Medulla oblongata (tissue), 1 donor: ENCODE measurements around the gene TDRD1.

ENCODE experiments used
- DNase-seq: peaks from one replicate; pipeline ENCODE4 v3.0.0-alpha.2; 2015; ENCODE audit errors: extremely low spot score

Gene TDRD1

GRCh38 chr10:114176511-114176910 is 2.6 kb upstream of the TDRD1 start:
- no peak for DNase-seq

DNA sequence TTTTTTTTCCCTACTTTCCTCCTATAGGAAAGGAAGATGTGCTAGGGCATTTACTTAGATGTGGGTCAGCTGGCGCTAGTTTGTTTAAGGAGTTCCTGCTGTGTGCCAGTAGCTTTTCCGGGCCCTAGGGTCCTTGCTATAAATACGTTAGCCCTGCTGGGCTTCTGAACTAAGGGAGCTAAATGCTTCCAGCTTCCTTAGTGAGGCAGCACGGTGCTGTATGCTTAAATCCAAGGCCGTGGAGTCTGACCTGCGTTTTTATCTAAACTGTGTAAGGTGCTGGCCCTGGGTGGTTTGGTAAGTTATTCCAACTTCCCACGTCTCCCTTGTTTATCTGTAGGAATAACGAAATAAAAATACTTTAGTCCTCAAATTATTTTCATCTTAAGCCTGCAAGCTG is 594 bp downstream of the TDRD1 start:
- no peak for DNase-seq

GRCh38 chr10:114180937-114181336 is 1.8 kb downstream of the TDRD1 start:
- DNase-seq: no peak

DNA sequence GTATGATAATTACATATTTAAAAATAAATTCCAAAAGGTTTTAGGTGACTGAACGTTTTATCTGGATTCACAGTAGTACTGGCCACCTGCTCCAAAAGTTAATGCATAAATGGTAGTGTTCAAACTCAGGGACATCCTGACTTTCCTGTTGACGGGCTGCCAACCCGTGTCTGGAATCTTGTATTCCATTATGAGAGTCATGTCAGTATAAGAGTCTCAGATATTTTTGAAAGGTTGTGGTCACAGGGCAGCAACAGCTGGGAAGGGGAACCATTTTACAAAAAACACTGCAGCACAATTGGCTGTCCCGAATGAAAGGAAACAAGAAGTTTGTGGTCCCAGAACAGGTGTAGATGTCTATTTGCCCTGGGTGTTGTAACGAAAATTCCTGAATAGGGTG is 2.8 kb downstream of the TDRD1 start:
- DNase-seq: no peak

DNA sequence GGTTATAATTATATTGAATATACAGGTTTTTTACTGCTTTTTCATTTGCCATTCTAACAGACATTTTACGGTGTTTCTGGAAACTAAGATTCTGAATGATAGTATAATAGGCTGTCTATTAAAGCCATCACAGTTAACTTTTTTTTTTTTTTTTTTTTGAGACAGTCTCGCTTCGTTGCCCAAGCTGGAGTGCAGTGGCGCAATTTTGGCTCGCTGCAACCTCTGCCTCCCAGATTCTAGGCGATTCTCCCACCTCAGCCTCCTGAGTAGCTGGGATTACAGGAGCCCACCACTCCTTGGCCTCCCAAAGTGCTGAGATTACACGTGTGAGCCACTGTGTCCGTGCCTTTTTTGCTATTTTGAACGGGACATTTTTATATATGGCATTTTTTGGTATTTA is 4.4 kb downstream of the TDRD1 start:
- no peak for DNase-seq

GRCh38 chr10:114184276-114184675 is 5.1 kb downstream of the TDRD1 start:
- DNase-seq: no peak

DNA sequence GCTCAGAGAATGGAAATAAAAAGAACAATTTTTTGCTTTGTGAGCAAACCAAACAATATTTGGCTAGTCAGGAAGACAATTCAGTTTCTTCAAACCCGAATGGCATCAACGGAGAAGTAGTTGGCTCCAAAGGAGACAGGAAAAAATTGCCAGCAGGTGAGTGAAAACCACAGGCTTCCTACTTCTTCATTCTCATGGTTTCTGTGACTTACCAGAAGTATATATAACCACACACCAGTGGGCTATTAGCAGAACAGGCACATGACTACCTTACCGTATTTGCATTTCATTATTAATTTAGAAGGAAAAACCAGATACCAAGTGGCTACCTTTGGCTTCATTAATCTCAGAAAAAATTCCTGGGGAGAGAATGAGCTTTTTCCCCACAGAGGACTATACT is 8.8 kb downstream of the TDRD1 start:
- DNase-seq: no peak

DNA sequence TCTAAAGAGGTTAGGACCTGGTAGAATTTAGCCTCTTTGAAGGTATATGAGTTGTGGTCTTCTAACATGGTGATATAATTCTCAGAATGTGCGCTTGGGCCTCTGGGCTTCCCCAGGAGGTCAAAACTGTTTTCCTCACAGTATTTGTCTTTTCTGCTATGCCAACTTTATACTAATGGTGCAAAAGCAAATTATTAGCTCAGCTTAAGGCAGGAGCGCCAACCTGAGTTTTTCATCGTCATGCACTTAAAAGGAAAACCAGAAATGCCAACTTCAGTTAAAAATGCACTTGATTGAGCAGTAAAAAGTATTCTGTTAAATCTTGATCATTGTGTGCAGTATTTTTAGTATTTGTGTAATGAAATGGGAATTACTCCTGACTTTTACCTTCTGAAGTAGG is 9.7 kb downstream of the TDRD1 start:
- no peak for DNase-seq

GRCh38 chr10:114189700-114190099 is 10.5 kb downstream of the TDRD1 start:
- no peak for DNase-seq

GRCh38 chr10:114195079-114195478 is 15.9 kb downstream of the TDRD1 start:
- DNase-seq: no peak

- DNase-seq: no peak
Observed at GRCh38 chr10:114199239-114199638, 20.1 kb downstream of the TDRD1 start.

- no peak for DNase-seq
Observed at GRCh38 chr10:114202812-114203211, 23.7 kb downstream of the TDRD1 start.

DNA sequence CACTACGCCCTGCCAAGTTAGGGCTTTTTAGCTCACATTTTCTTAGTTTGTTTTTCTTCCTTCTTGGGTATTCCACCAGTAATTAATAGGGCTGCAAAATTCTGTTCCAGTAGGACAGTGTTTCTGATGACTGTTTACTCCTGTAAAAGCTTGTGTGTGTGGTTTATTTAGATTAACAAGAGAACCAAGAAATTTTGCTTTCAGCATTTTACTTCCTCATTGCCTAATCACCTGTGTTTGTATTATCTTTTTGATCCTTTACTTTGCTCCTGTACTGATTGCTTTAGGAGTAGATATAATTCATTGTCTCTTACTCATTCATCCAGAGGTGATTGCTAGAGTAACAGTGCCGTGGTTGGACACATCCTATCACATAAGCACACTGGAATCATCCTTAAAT is 27.7 kb downstream of the TDRD1 start:
- no peak for DNase-seq

DNA sequence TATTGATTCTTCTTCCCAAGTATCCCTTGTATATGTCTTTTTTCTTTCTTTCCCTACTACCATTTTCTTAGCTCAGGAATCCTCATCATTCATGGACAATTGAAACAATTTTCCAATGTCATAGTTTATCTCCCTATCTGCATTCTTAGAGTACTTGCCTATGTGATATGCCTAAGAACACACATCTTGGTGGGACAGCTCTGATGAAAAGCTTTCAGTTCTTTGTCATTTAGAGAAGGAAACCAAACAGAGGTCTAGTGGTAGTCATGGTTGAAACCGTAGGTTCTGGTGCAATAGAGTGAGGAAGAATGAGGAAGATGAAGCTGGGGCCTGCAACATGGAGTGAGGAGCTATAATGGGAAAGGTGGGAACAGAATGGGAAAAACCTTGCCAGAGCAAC is 28.2 kb downstream of the TDRD1 start:
- DNase-seq: no peak

- no peak for DNase-seq
Observed at GRCh38 chr10:114208351-114208750, 29.2 kb downstream of the TDRD1 start.

DNA sequence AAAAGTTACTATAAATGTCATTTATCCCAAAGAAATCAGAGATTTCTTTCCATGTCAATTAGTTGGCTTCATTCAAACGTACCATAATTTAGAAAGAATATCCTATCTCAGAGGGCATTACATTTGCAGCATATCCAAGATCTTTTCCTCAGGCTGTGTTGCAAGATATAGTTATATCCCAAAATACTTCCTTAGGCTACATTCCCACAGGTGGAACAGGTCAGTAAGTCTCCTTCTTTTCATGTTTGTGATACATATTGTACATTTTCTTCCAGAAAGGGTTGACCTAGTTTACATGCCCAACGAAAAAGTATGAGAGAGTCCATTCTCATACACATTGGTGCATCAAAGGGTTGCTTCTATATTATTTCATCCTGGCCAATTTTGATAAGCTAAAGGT is 33.0 kb downstream of the TDRD1 start:
- DNase-seq: no peak

GRCh38 chr10:114215033-114215432 is 35.9 kb downstream of the TDRD1 start:
- DNase-seq: no peak

DNA sequence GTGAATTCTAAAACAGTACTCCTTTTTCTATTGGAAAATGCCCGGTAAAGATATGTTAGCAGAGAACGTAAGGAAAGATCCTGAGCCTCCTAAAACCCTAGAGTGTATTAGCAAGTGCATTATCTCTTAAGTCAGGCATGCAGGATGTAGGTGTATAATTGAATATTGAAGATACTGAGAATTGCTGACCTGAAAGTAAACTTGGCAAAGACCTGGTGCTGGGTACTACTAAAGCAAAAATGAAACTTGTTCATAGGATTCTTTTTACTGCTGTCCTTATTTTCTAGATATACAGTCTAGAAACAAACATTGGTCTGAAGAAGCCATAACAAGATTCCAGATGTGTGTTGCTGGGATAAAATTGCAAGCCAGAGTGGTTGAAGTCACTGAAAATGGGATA is 41.1 kb downstream of the TDRD1 start:
- DNase-seq: no peak

DNA sequence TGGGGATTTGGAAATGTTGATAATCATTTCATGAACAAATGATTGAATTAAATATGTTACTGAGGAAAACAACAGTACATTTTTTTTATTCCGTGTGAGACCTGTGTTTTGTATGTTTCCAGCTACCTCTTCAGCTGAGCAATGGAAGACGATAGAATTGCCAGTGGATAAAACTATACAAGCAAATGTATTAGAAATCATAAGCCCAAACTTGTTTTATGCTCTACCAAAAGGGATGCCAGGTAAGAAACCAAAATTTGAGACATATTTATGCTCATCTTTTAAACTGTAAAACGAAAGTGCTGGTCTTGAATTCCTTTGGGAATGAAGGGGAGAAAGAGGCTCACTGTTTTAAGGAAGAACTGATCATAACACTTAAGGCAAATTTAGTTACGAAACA is 42.1 kb downstream of the TDRD1 start:
- no peak for DNase-seq

DNA sequence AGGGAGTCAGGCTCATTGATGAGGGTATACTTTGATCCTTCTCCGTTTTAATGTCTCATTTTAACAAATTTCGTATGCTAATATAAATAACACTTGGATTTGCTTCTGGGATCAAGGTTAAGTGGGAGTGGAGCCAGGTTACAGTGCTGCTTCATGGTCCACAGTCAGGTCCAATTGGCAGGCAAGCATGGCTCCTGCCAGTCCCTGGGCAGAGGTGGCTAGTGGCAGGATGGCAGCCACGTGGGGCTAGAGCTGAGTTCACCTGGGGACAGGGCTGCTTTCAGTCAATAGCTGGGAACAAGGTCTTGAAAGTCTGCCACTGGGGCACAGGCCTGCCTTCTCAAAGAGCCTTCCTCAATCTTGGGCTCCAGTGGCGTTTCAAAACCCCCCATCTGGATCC is 43.9 kb downstream of the TDRD1 start:
- no peak for DNase-seq

GRCh38 chr10:114228156-114228555 is 49.0 kb downstream of the TDRD1 start:
- DNase-seq: no peak

DNA sequence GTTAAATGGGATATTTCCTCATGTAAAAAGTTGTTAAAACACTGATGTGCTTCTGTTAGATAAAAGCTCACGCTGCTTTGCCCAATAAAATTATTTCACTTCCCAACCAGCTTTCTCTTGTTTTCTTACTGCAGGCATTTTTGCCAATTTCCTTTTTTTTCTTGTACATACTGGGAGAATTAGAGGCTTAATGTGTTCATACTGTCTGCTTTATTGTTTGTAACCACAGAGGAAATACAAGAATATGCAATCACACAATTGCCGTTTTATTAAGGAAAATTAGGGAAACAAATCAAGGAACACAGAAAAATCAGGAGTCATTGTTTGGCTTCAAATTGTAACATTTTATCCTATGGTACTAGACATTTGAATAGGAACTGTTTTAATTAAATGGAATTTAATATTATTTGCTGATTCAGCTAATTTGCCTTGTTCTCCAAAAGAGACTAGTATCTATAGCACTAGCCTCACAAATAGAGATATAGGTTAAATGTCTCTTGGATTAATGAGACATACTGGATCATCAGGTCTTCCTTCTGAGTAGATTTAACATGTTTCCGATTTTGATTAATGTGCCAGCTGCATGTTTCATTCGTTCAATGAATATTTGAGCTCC is 53.5 kb downstream of the TDRD1 start:
- no peak for DNase-seq

DNA sequence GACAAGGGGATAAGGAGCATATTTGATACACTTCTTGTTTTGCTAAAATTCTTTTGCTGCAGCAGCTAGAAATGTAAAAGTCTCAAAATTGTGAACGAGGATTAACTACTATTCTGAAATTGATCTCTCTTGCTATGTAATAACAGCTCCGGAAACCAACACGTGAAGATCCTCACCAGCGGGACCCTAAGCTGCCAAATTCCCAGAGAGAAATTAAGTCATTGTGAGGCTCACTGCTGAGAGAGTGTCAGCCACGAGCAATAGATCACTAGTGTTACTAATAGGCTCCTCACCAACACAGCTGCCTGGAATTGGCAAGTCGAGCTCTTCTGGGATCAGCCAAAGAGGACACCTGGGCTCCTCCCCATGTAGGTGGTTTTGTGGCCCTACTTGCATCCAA is 54.3 kb downstream of the TDRD1 start:
- DNase-seq: no peak

GRCh38 chr10:114234132-114234531 is 55.0 kb downstream of the TDRD1 start:
- no peak for DNase-seq
